ENCODE measurements around the gene SUMO3.

SUMO3 gene

GRCh38 chr21:44817914-44818639 lies at the start of gene SUMO3:
Gene SUMO3, minus strand, starts transcription at chr21:44818062. Its CDS starts 94 bp downstream, at chr21:44817968.
- TF ChIP-seq CTCF (IDR thresholded peaks at IDR 0.05; ENCODE audit: low read depth, low read length), result no peak

GRCh38 chr21:44867464-44867863 lies 49.6 kb upstream of the SUMO3 start:
- no peak for TF ChIP-seq CTCF (IDR thresholded peaks at IDR 0.05; ENCODE audit: low read depth, low read length)

More at GRCh38 chr21:44817914-44818639, at the start of gene SUMO3:
- peak; percentile 50 for DNase-seq (ENCODE audit: extremely low read depth, low read depth)

GRCh38 chr21:44866780-44867179 lies 48.9 kb upstream of the SUMO3 start:
- no peak for TF ChIP-seq CTCF (IDR thresholded peaks at IDR 0.05; ENCODE audit: low read depth, low read length)
- DNase-seq (ENCODE audit: extremely low read depth, low read depth), result no peak

More at GRCh38 chr21:44867464-44867863, 49.6 kb upstream of the SUMO3 start:
- DNase-seq (ENCODE audit: extremely low read depth, low read depth), result no peak

- TF ChIP-seq CTCF (IDR thresholded peaks at IDR 0.05; ENCODE audit: low read depth, low read length), result no peak
- DNase-seq (ENCODE audit: extremely low read depth, low read depth), result no peak
These were observed 47.9 kb upstream of the SUMO3 start for GRCh38 chr21:44865561-44866280.

- TF ChIP-seq CTCF (IDR thresholded peaks at IDR 0.05; ENCODE audit: low read depth, low read length), result no peak
- DNase-seq (ENCODE audit: extremely low read depth, low read depth), result no peak
These were observed 45.2 kb upstream of the SUMO3 start for GRCh38 chr21:44862869-44863685.

GRCh38 chr21:44858791-44859190 lies 40.9 kb upstream of the SUMO3 start:
- no peak for DNase-seq (ENCODE audit: extremely low read depth, low read depth)
- no peak for TF ChIP-seq CTCF (IDR thresholded peaks at IDR 0.05; ENCODE audit: low read depth, low read length)

All from AG09319 (cell line).